HuH-7 (cell line): Measurements from ENCODE around the gene LRRC32.
"Not testable (repeated sequence)": the region's sequence is repeated elsewhere in the genome, so short reads cannot be mapped to it uniquely, and the experiment has no call there.

Source experiments
- DNase-seq: peaks from one replicate; pipeline ENCODE4 v3.0.0; 2011; ENCODE audit warnings: low spot score

Gene LRRC32

GRCh38 chr11:76648061-76648460 lies 22.5 kb downstream of the LRRC32 start:
- no peak for DNase-seq

- no peak for DNase-seq
These were observed 23.5 kb downstream of the LRRC32 start for GRCh38 chr11:76646882-76647534.

GRCh38 chr11:76644591-76644990 lies 26.0 kb downstream of the LRRC32 start:
- DNase-seq: no peak

- DNase-seq: not testable (repeated sequence)
These were observed 26.8 kb downstream of the LRRC32 start for GRCh38 chr11:76643711-76644110.

- no peak for DNase-seq
These were observed 28.2 kb downstream of the LRRC32 start for GRCh38 chr11:76642341-76642740.

GRCh38 chr11:76641905-76642304 lies 28.6 kb downstream of the LRRC32 start:
- no peak for DNase-seq

GRCh38 chr11:76640501-76640900 lies 30.0 kb downstream of the LRRC32 start:
- DNase-seq: no peak

- DNase-seq: no peak
These were observed 30.9 kb downstream of the LRRC32 start for GRCh38 chr11:76639621-76640020.

GRCh38 chr11:76638270-76639197 lies 32.0 kb downstream of the LRRC32 start:
- DNase-seq: no peak

- no peak for DNase-seq
These were observed 32.9 kb downstream of the LRRC32 start for GRCh38 chr11:76637491-76638269.

GRCh38 chr11:76636826-76637460 lies 33.6 kb downstream of the LRRC32 start:
- no peak for DNase-seq

- DNase-seq: no peak
These were observed 34.4 kb downstream of the LRRC32 start for GRCh38 chr11:76635991-76636738.

GRCh38 chr11:76634886-76635285 lies 35.7 kb downstream of the LRRC32 start:
- no peak for DNase-seq

GRCh38 chr11:76632492-76632891 lies 38.1 kb downstream of the LRRC32 start:
- DNase-seq: no peak

- DNase-seq: no peak
These were observed 38.8 kb downstream of the LRRC32 start for GRCh38 chr11:76631566-76632308.

- DNase-seq: no peak
These were observed 39.8 kb downstream of the LRRC32 start for GRCh38 chr11:76630600-76631281.

- no peak for DNase-seq
These were observed 40.5 kb downstream of the LRRC32 start for GRCh38 chr11:76629853-76630599.

GRCh38 chr11:76629116-76629852 lies 41.3 kb downstream of the LRRC32 start:
- DNase-seq: no peak
